GM12892 (cell line): ENCODE measurements around the gene FKBP9.

ENCODE experiments used
- POLR2A ChIP-seq: IDR thresholded peaks from 2 replicates; pipeline ENCODE4 v1.6.1; 2011; ENCODE audit warnings: low read depth, low read length, control low read depth
- POLR2AphosphoS5 ChIP-seq: IDR thresholded peaks from 2 replicates; pipeline ENCODE4 v1.6.1; 2011; ENCODE audit warnings: low read depth, low read length, control low read depth
- TAF1 ChIP-seq: IDR thresholded peaks from 2 replicates; pipeline ENCODE4 v1.6.1; 2011; ENCODE audit warnings: low read depth, mild to moderate bottlenecking, control low read depth, low read length, borderline replicate concordance

GRCh38 chr7:32957326-32958045, at the start of gene FKBP9:
- TF ChIP-seq POLR2AphosphoS5 (no peak), POLR2A (no peak), TAF1 (no peak)
